OCI-LY1 (cell line): Measurements from ENCODE around the gene FGD4.

Experiments
- H2AFZ ChIP-seq: fragments of 200-600 bp; sonication (generic), shearing (Covaris generic); 2 replicates; pipeline ENCODE4 v1.6.0; 2014; ENCODE audit warnings: antibody characterized with exemption, mild to moderate bottlenecking, low read length
- H3F3A ChIP-seq: fragments of 200-600 bp; sonication (generic), shearing (Covaris generic); 2 replicates; pipeline ENCODE4 v1.6.0; 2014; ENCODE audit warnings: mild to moderate bottlenecking, antibody characterized with exemption, low read length, moderate library complexity; ENCODE audit not compliant: insufficient read depth
- H3K27ac ChIP-seq: fragments of 200-600 bp; sonication (generic); 2 replicates; pipeline ENCODE4 v1.5.1; 2014; ENCODE audit warnings: low read length, mixed run types, mild to moderate bottlenecking, low read depth; ENCODE audit not compliant: poor library complexity, severe bottlenecking
- H3K27me3 ChIP-seq: fragments of 200-600 bp; sonication (generic); 2 replicates; pipeline ENCODE4 v1.6.0; 2014; ENCODE audit warnings: antibody characterized with exemption, mild to moderate bottlenecking, low read length, moderate library complexity; ENCODE audit not compliant: insufficient read depth
- H3K36me3 ChIP-seq: fragments of 200-600 bp; sonication (generic); 2 replicates; pipeline ENCODE4 v1.6.1; 2014; ENCODE audit warnings: mild to moderate bottlenecking, antibody characterized with exemption, low read length, moderate library complexity, mixed read lengths; ENCODE audit not compliant: insufficient read depth
- H3K4me1 ChIP-seq: fragments of 200-600 bp; sonication (generic); 2 replicates; pipeline ENCODE4 v1.5.1; 2014; ENCODE audit warnings: mild to moderate bottlenecking, low read length, moderate library complexity; ENCODE audit not compliant: insufficient read depth, severe bottlenecking
- H3K4me2 ChIP-seq: fragments of 200-600 bp; sonication (generic), shearing (Covaris generic); 2 replicates; pipeline ENCODE4 v1.6.1; 2014; ENCODE audit warnings: low read length
- H3K4me3 ChIP-seq: fragments of 200-600 bp; sonication (generic); 2 replicates; pipeline ENCODE4 v1.5.1; 2014; ENCODE audit warnings: low read length, low read depth, mild to moderate bottlenecking, mixed read lengths; ENCODE audit not compliant: poor library complexity, severe bottlenecking
- H3K79me2 ChIP-seq: fragments of 200-600 bp; shearing (Covaris generic); 2 replicates; pipeline ENCODE4 v1.6.1; 2016; ENCODE audit warnings: mixed run types, low read length, mixed read lengths; ENCODE audit not compliant: insufficient read depth
- H3K9ac ChIP-seq: fragments of 200-600 bp; sonication (generic), shearing (Covaris generic); 2 replicates; pipeline ENCODE4 v1.6.1; 2014; ENCODE audit warnings: mild to moderate bottlenecking, low read length, mixed read lengths
- H3K9me2 ChIP-seq: fragments of 200-600 bp; sonication (generic), shearing (Covaris generic); 2 replicates; pipeline ENCODE4 v1.6.1; 2014; ENCODE audit warnings: low read depth, mild to moderate bottlenecking, low read length, mixed read lengths
- H3K9me3 ChIP-seq: fragments of 200-600 bp; shearing (Covaris generic); 2 replicates; pipeline ENCODE4 v1.6.1; 2014; ENCODE audit warnings: low read length, mixed read lengths
- H4K20me1 ChIP-seq: fragments of 200-600 bp; sonication (generic), shearing (Covaris generic); 2 replicates; pipeline ENCODE4 v1.6.0; 2016; ENCODE audit warnings: mild to moderate bottlenecking, low read length; ENCODE audit not compliant: insufficient read depth
- EZH2 ChIP-seq: fragments of 200-600 bp; sonication (generic), shearing (Covaris generic); IDR thresholded peaks from 2 replicates; pipeline ENCODE4 v1.8.0; 2017; ENCODE audit warnings: borderline replicate concordance, mixed run types, mild to moderate bottlenecking, antibody characterized with exemption, low read length, moderate library complexity, mixed read lengths
- TF ChIP-seq, protein P1 (sequence below): fragments of 200-600 bp; sonication (generic), shearing (Covaris generic); IDR thresholded peaks from 2 replicates; pipeline ENCODE4 v1.5.1; 2017; ENCODE audit warnings: mild to moderate bottlenecking, antibody characterized with exemption, low read length, moderate library complexity, mixed read lengths

The FGD4 gene

DNA sequence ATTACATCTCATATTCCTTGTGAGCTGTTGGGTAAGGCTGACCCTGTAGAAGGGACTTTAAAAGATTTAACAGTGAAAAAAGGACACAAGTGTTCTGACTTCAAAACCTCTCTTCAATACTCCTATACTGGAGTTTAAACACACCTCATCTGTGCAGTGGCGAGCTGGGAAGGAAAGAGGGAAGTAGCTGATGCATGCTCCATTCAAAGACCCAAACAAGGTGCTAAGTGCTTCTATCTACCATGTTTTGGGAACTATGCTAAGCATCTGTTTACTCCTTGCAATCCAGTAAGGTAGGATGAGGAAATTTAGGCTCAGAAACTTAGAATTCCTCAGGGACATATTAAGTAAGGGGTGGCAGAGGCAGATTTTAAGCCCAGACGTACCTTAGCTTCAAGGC lies 263.3 kb downstream of the FGD4 start:
- Histone ChIP-seq H4K20me1 (no peaks in the 10 kb centered on the region), H3F3A (no peaks in the 10 kb centered on the region), H3K27ac (no peak overlapping the region), H3K36me3 (no peaks in the 10 kb centered on the region), H3K79me2 (no peaks in the 10 kb centered on the region), H3K4me3 (no peak overlapping the region), H2AFZ (no peak overlapping the region), H3K9me2 (no peaks in the 10 kb centered on the region), H3K4me2 (no peak overlapping the region), H3K9ac (no peak overlapping the region), H3K9me3 (no peaks in the 10 kb centered on the region), H3K27me3 (no peaks in the 10 kb centered on the region), H3K4me1 (peaks cover 13% of the 10 kb centered on the region)
- TF ChIP-seq EZH2 = no peak
- TF ChIP-seq, protein P1, sequence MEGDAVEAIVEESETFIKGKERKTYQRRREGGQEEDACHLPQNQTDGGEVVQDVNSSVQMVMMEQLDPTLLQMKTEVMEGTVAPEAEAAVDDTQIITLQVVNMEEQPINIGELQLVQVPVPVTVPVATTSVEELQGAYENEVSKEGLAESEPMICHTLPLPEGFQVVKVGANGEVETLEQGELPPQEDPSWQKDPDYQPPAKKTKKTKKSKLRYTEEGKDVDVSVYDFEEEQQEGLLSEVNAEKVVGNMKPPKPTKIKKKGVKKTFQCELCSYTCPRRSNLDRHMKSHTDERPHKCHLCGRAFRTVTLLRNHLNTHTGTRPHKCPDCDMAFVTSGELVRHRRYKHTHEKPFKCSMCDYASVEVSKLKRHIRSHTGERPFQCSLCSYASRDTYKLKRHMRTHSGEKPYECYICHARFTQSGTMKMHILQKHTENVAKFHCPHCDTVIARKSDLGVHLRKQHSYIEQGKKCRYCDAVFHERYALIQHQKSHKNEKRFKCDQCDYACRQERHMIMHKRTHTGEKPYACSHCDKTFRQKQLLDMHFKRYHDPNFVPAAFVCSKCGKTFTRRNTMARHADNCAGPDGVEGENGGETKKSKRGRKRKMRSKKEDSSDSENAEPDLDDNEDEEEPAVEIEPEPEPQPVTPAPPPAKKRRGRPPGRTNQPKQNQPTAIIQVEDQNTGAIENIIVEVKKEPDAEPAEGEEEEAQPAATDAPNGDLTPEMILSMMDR = no peak

- no peak overlapping the region for H2AFZ ChIP-seq
- TF ChIP-seq, protein P1 = no peak
- TF ChIP-seq EZH2 = no peak
- no peaks in the 10 kb centered on the region for H3F3A ChIP-seq
- H3K9me2 ChIP-seq = no peaks in the 10 kb centered on the region
- no peak overlapping the region for H3K9ac ChIP-seq
- H4K20me1 ChIP-seq = no peaks in the 10 kb centered on the region
- no peak overlapping the region for H3K27ac ChIP-seq
- H3K27me3 ChIP-seq = no peaks in the 10 kb centered on the region
- peak overlapping the region; percentile 46 for H3K4me3 ChIP-seq
- H3K9me3 ChIP-seq = 0 out of 2 replicates have a peak, but pooled peaks cover 8% of the 10 kb centered on the region
- peaks cover 13% of the 10 kb centered on the region for H3K4me1 ChIP-seq
- no peaks in the 10 kb centered on the region for H3K36me3 ChIP-seq
- H3K79me2 ChIP-seq = no peaks in the 10 kb centered on the region
- peak overlapping the region; percentile 4; the same call in 1 of the 2 replicates for H3K4me2 ChIP-seq
Observed at GRCh38 chr12:32666018-32666417, 266.7 kb downstream of the FGD4 start.

- H3K4me1 ChIP-seq = peaks cover 17% of the 10 kb centered on the region
Observed at GRCh38 chr12:32669584-32669983, 270.2 kb downstream of the FGD4 start.

More at GRCh38 chr12:32669584-32669983, 270.2 kb downstream of the FGD4 start:
- H3F3A ChIP-seq = no peaks in the 10 kb centered on the region
- H2AFZ ChIP-seq = no peak overlapping the region
- H3K79me2 ChIP-seq = no peaks in the 10 kb centered on the region
- no peaks in the 10 kb centered on the region for H3K27me3 ChIP-seq
- 0 out of 2 replicates have a peak, but pooled peaks cover 8% of the 10 kb centered on the region for H3K9me3 ChIP-seq
- H3K36me3 ChIP-seq = no peaks in the 10 kb centered on the region
- no peak overlapping the region for H3K27ac ChIP-seq
- H3K9ac ChIP-seq = no peak overlapping the region
- no peak overlapping the region for H3K4me3 ChIP-seq
- H3K4me2 ChIP-seq = no peak overlapping the region
- TF ChIP-seq, protein P1 = no peak
- TF ChIP-seq EZH2 = no peak
- H4K20me1 ChIP-seq = no peaks in the 10 kb centered on the region
- H3K9me2 ChIP-seq = no peaks in the 10 kb centered on the region
